Panc1 (cell line): ENCODE measurements around the gene TLDC2.

Experiments used
- CTCF ChIP-seq: fragments of 450-650 bp; IDR thresholded peaks from 2 replicates; pipeline ENCODE4 v1.5.1; 2017; ENCODE audit warnings: mild to moderate bottlenecking
- POLR2AphosphoS5 ChIP-seq: IDR thresholded peaks from 2 replicates; pipeline ENCODE4 v1.6.1; 2012; ENCODE audit warnings: mild to moderate bottlenecking, low read depth, low read length, moderate library complexity
- REST ChIP-seq, 2 experiments: IDR thresholded peaks; 2 replicates each; pipeline ENCODE4 v1.6.1; 2011 to 2012; ENCODE audit warnings: low read depth in 2 of 2, control low read depth in 1 of 2, low read length in 1 of 2, mild to moderate bottlenecking in 1 of 2, moderate library complexity in 1 of 2; ENCODE audit not compliant: insufficient read depth in 1 of 2
- SIN3A ChIP-seq: IDR thresholded peaks from 2 replicates; pipeline ENCODE4 v1.6.1; 2012; ENCODE audit warnings: low read depth, mild to moderate bottlenecking, low read length, moderate library complexity, borderline replicate concordance; ENCODE audit not compliant: insufficient read depth

- TF ChIP-seq CTCF = no peak
- no peak for TF ChIP-seq POLR2AphosphoS5
- TF ChIP-seq SIN3A = no peak
- TF ChIP-seq REST (IDR thresholded peaks at IDR 0.05; ENCODE audit: insufficient read depth in 1 of 2, low read depth in 2 of 2, low read length in 1 of 2) = no peak
These were observed 9.8 kb upstream of the TLDC2 start for GRCh38 chr20:36866164-36866563.
